Mucosa of descending colon (tissue), 3 donors: ENCODE data around the gene SEC14L1. TPM values are rescaled to one million over a fixed set of nuclear protein-coding genes. Genes with fewer than 3 reads are reported as not detected.
A peak's percentile ranks its signal among the peaks of the same experiment; 100 is the strongest.

ENCODE experiments used
- ATAC-seq: fragments of 200-7000 bp; cut with Tn5 transposase; one replicate; pipeline ENCODE4 v1.9.1; 2020; ENCODE audit warnings: mild to moderate bottlenecking, moderate library complexity
- DNase-seq, 3 donors: peaks; one replicate each; pipeline ENCODE4 v3.0.0-alpha.2; 2020
- H3K36me3 ChIP-seq: fragments of 200-600 bp; one replicate; pipeline ENCODE4 v1.8.0; 2021; ENCODE audit warnings: low read depth, mild to moderate bottlenecking
- H3K4me1 ChIP-seq: fragments of 200-600 bp; one replicate; pipeline ENCODE4 v1.8.0; 2021; ENCODE audit warnings: low read depth, mild to moderate bottlenecking
- H3K4me3 ChIP-seq: fragments of 200-600 bp; one replicate; pipeline ENCODE4 v1.8.0; 2021; ENCODE audit warnings: mild to moderate bottlenecking
- H3K9me3 ChIP-seq: fragments of 200-600 bp; one replicate; pipeline ENCODE4 v1.8.0; 2021; ENCODE audit warnings: mild to moderate bottlenecking
- intact Hi-C, 2 donors: fragments of 100-400 bp; cut with DNase I in 1 of 2; cut with micrococcal nuclease in 1 of 2; formaldehyde crosslinking; loops; one replicate each; pipeline versions ENCODE4 v1.11.0 to v1.11.1; 2022; cut with DNase I, micrococcal nuclease
- total RNA-seq, 3 donors: library from RNA; stranded (reverse); fragmentation: NEBNext Ultra II Directional in 2 of 3; extraction: Animal tissue kit (Norgen Biotek cat#: 25700) in 2 of 3; gene quantifications; one replicate each; pipeline versions ENCODE4 v1.2.1 to v1.2.4, GENCODE V29; 2021 to 2023
- TF ChIP-seq, protein P1 (sequence below): fragments of 200-600 bp; IDR thresholded peaks from one replicate; pipeline ENCODE4 v1.8.0; 2022; ENCODE audit warnings: antibody characterized with exemption, mild to moderate bottlenecking
- donor health status: DM: no; HTN: no; CAD: no; lungs with moderate emphysema.
- donor health status: DM: no; HTN: no; CAD: no.
- donor health status: DM: no; HTN: yes; CAD: no.

SEC14L1 gene
- total RNA-seq, 3 donors from 2014 or later = 24.5 to 44.6 (median 44.0) TPM

DNA sequence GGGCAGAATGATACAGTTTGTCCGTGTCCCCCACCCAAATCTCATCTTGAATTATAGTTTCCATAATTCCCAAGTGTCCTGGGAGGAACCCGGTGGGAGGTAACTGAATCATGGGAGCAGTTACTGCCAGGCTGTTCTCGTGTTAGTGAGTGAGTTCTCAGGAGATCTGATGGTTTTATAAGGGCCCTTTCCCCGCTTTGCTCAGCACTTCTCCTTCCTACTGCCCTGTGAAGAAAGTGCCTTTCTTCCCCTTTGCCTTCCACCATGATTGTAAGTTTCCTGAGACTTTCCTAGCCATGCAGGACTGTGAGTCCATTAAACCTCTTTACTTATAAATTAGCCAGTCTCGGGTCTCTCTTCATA lies 28.9 kb upstream of the SEC14L1 start:
- H3K36me3 ChIP-seq = no peaks in the 10 kb centered on the region
- TF ChIP-seq, protein P1, sequence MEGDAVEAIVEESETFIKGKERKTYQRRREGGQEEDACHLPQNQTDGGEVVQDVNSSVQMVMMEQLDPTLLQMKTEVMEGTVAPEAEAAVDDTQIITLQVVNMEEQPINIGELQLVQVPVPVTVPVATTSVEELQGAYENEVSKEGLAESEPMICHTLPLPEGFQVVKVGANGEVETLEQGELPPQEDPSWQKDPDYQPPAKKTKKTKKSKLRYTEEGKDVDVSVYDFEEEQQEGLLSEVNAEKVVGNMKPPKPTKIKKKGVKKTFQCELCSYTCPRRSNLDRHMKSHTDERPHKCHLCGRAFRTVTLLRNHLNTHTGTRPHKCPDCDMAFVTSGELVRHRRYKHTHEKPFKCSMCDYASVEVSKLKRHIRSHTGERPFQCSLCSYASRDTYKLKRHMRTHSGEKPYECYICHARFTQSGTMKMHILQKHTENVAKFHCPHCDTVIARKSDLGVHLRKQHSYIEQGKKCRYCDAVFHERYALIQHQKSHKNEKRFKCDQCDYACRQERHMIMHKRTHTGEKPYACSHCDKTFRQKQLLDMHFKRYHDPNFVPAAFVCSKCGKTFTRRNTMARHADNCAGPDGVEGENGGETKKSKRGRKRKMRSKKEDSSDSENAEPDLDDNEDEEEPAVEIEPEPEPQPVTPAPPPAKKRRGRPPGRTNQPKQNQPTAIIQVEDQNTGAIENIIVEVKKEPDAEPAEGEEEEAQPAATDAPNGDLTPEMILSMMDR = no peak
- no peaks in the 10 kb centered on the region for H3K9me3 ChIP-seq
- peak; percentile 71 for ATAC-seq
- no peak for DNase-seq
- H3K4me3 ChIP-seq = no peak overlapping the region
- intact Hi-C loops = no loop called here
- peaks cover 13% of the 10 kb centered on the region for H3K4me1 ChIP-seq

DNA sequence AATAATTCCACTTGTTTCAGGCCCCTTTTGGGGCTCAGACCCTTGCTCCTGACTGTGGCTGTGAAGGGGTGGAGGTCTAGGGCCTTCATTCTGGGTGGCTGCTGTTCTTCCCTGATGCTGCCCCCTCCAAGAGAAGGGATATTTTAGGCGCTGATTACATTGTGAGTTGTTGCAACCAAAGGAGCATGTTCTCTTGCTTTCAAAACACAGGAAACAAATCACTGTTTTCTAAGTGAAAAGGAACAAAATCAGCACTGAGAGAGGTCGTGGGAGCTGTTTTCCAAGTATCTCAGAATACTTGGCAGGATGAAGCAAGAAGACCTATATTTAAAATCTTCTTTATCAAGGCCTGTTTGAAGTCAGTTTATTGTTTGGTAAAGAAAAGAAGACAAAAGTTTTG lies 25.3 kb upstream of the SEC14L1 start:
- TF ChIP-seq, protein P1 = no peak
- peaks cover 13% of the 10 kb centered on the region for H3K4me1 ChIP-seq
- H3K4me3 ChIP-seq = no peak overlapping the region
- no peak for ATAC-seq
- no peak for DNase-seq
- intact Hi-C loops = no loop called here
- H3K36me3 ChIP-seq = no peaks in the 10 kb centered on the region
- no peaks in the 10 kb centered on the region for H3K9me3 ChIP-seq

DNA sequence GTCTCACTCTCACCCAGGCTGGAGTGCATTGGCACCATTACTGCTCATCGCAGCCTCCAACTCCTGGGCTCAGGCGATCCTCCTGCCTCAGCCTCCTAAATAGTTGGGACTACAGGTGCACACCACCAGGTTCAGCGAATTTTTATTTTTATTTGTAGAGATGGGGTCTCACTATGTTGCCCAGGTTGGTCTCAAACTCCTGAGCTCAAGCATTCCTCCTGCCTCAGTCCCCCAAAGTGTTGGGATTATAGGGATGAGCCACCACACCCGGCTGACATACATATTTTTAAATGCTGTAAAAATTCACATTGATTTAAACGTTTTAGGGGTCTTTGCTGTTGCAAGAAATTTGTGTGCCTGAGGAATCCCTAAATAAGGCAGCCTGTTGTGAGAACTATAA lies 24.8 kb upstream of the SEC14L1 start:
- Histone ChIP-seq H3K9me3 (no peaks in the 10 kb centered on the region), H3K4me3 (no peak overlapping the region), H3K4me1 (peaks cover 13% of the 10 kb centered on the region), H3K36me3 (no peaks in the 10 kb centered on the region)
- TF ChIP-seq, protein P1 = no peak
- ATAC-seq (no peak), DNase-seq (no peak)
- intact Hi-C loops = no loop called here

DNA sequence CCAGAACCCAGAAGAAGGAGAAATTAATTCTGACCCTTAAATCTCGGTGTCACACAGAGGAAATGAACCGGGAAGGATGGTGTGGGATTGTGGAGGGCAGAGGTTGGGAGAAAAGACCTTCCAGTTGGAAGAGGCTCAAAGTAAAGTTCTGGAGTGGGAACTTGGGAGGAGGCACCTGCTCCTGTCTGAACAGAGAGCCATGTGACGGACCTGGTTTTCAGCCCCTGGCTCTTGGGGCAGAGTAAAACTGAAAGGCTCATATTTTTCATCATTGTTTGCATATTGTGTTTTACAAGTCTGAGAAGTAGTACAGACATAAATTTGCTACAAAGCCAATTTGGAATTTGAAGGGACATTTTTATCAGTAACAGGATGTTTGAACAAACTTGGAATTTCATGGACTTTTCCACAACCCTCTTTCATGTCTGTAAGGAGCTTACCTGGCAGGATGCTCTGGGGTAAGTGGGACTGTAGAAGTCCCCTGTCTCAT lies 24.4 kb upstream of the SEC14L1 start:
- ATAC-seq (peak; percentile 34), DNase-seq (no peak)
- H3K9me3 ChIP-seq = no peaks in the 10 kb centered on the region
- no peaks in the 10 kb centered on the region for H3K36me3 ChIP-seq
- no peak overlapping the region for H3K4me3 ChIP-seq
- intact Hi-C loops = no loop called here
- TF ChIP-seq, protein P1 = no peak
- H3K4me1 ChIP-seq = peaks cover 9% of the 10 kb centered on the region

DNA sequence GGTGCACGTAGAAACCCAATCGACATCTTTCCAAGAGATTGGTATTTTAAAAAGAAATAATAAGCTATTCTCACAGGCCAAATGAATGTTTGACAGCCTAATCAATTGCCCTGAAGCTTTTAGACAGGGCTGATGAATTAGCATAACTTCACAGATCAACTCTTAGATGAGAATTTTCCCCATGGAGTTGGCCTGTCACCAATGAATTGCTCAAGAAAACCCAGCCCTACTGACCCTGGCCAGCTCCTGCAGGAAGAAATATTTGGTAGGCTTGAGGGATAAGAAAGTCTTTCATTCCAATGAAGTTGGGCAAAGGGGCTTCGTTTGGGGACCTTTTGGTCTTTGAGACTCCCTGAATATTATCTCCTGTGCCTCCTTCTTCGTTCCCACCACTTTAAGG lies 23.4 kb upstream of the SEC14L1 start:
- no peaks in the 10 kb centered on the region for H3K36me3 ChIP-seq
- H3K4me3 ChIP-seq = no peak overlapping the region
- TF ChIP-seq, protein P1 = no peak
- no peaks in the 10 kb centered on the region for H3K9me3 ChIP-seq
- DNase-seq (no peak), ATAC-seq (no peak)
- intact Hi-C loops = no loop called here
- H3K4me1 ChIP-seq = no peaks in the 10 kb centered on the region
